GM18858 (cell line): ENCODE results near the gene ALKBH5.

Experiments used
- ATAC-seq: cut with Tn5 transposase; IDR thresholded peaks from one replicate; pipeline ENCODE4 v1.9.1; 2021; ENCODE audit not compliant: unreplicated experiment

The ALKBH5 gene

GRCh38 chr17:18240449-18240848 lies 56.8 kb downstream of the ALKBH5 start:
- ATAC-seq: no peak

GRCh38 chr17:18241229-18241871 lies 57.7 kb downstream of the ALKBH5 start:
- ATAC-seq: no peak

GRCh38 chr17:18245038-18245776 lies 61.6 kb downstream of the ALKBH5 start:
- ATAC-seq: no peak

- no peak for ATAC-seq
Measured at GRCh38 chr17:18246109-18246725, 62.6 kb downstream of the ALKBH5 start.

- ATAC-seq: no peak
Measured at GRCh38 chr17:18246880-18247612, 63.4 kb downstream of the ALKBH5 start.

- no peak for ATAC-seq
Measured at GRCh38 chr17:18247613-18248001, 64.0 kb downstream of the ALKBH5 start.

- ATAC-seq: no peak
Measured at GRCh38 chr17:18248300-18248731, 64.7 kb downstream of the ALKBH5 start.

GRCh38 chr17:18248811-18249210 lies 65.2 kb downstream of the ALKBH5 start:
- no peak for ATAC-seq

- ATAC-seq: no peak
Measured at GRCh38 chr17:18250259-18250658, 66.6 kb downstream of the ALKBH5 start.

- no peak for ATAC-seq
Measured at GRCh38 chr17:18250708-18251107, 67.1 kb downstream of the ALKBH5 start.

- no peak for ATAC-seq
Measured at GRCh38 chr17:18251204-18251603, 67.6 kb downstream of the ALKBH5 start.

GRCh38 chr17:18252160-18252559 lies 68.5 kb downstream of the ALKBH5 start:
- no peak for ATAC-seq

- ATAC-seq: no peak
Measured at GRCh38 chr17:18253187-18253884, 69.7 kb downstream of the ALKBH5 start.

- no peak for ATAC-seq
Measured at GRCh38 chr17:18253947-18254821, 70.6 kb downstream of the ALKBH5 start.

GRCh38 chr17:18254888-18255649 lies 71.4 kb downstream of the ALKBH5 start:
- no peak for ATAC-seq

- ATAC-seq: no peak
Measured at GRCh38 chr17:18256351-18256750, 72.7 kb downstream of the ALKBH5 start.

- ATAC-seq: no peak
Measured at GRCh38 chr17:18256776-18257175, 73.1 kb downstream of the ALKBH5 start.

GRCh38 chr17:18257268-18257981 lies 73.8 kb downstream of the ALKBH5 start:
- no peak for ATAC-seq

GRCh38 chr17:18257982-18258355 lies 74.3 kb downstream of the ALKBH5 start:
- no peak for ATAC-seq
